Prostate gland (tissue), 2 donors: ENCODE measurements around the gene GAB4. TPM values are rescaled to one million over a fixed set of nuclear protein-coding genes. Genes with fewer than 3 reads are reported as not detected.

Experiments
- DNase-seq: peaks from one replicate; pipeline ENCODE4 v3.0.0-alpha.2; 2019; ENCODE audit warnings: low spot score
- H3K27ac ChIP-seq, 2 donors: fragments of 200-600 bp; sonication (generic); 2 replicates each; pipeline ENCODE4 v1.5.1; 2017 to 2019
- H3K27me3 ChIP-seq: fragments of 200-600 bp; sonication (generic); replicated peaks from 2 replicates; pipeline ENCODE4 v1.5.1; 2019; ENCODE audit not compliant: insufficient read depth
- H3K36me3 ChIP-seq, 2 donors: fragments of 200-600 bp; sonication (generic); 1 replicate in 1 of 2; 2 replicates in 1 of 2; pipeline versions ENCODE4 v1.5.1 to v1.8.1; 2017 to 2019
- H3K4me1 ChIP-seq: fragments of 200-600 bp; sonication (generic); replicated peaks from 2 replicates; pipeline ENCODE4 v1.5.1; 2019
- H3K4me3 ChIP-seq, 2 donors: fragments of 200-600 bp; sonication (generic); 2 replicates each; pipeline ENCODE4 v1.5.1; 2017 to 2019
- H3K9me3 ChIP-seq: fragments of 200-600 bp; sonication (generic); 2 replicates; pipeline ENCODE4 v1.5.1; 2017
- POLR2A ChIP-seq: fragments of 450-650 bp; IDR thresholded peaks from one replicate; pipeline ENCODE4 v1.6.1; 2016; ENCODE audit warnings: antibody characterized with exemption, mild to moderate bottlenecking
- POLR2AphosphoS5 ChIP-seq: sonication (generic); formaldehyde crosslinking; IDR thresholded peaks from one replicate; pipeline ENCODE4 v1.6.1; 2017; ENCODE audit warnings: antibody characterized with exemption
- WGBS: methylation state at CpG from one replicate; pipeline ENCODE4 v1.1.5; 2018; 5-methylcytosine and 5-hydroxymethylcytosine counted together
- intact Hi-C: fragments of 100-400 bp; cut with DNase I; formaldehyde crosslinking; loops from one replicate; pipeline ENCODE4 v1.14.2; 2022
- total RNA-seq, 2 donors: library from RNA; depleted of rRNA; stranded (reverse); fragments of >200 nt; gene quantifications; one replicate each; pipeline ENCODE4 v1.1.0, GENCODE V29; 2016
- TF ChIP-seq, protein P1 (sequence below), 4 experiments: fragments of 200-600 bp in 2 of 4; fragments of 450-650 bp in 2 of 4; sonication (generic) in 2 of 4; IDR thresholded peaks; 1 replicate in 3 of 4; 2 replicates in 1 of 4; pipeline ENCODE4 v1.5.1; 2016 to 2019; ENCODE audit warnings: antibody characterized with exemption in 4 of 4, mild to moderate bottlenecking in 2 of 4, moderate library complexity in 2 of 4

GAB4 gene
- total RNA-seq, 2 donors from 2014 or later: 3.4 TPM; not detected in 1

DNA sequence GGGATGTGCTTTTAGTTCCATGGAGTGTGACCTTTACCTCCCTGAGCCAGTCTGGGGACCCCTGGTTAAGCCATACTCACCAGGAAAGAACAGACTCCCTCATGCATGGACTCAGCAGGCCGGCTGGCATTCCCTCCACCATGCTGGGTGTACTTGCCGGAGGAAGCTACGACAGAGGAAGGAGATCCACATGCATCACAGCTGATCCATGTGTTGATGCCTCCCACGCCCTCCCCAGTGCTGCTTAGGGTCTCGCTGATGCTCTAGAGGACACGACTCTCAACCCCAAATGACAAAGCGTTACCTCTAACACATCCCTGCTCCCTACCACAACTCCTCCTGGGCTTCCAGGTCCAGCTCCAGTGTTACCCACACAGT, 39.8 kb downstream of the GAB4 start:
- Histone ChIP-seq H3K4me3 (no peak overlapping the region), H3K27ac (no peak overlapping the region), H3K36me3 (no peaks in the 10 kb centered on the region), H3K9me3 (no peaks in the 10 kb centered on the region), H3K27me3 (no peaks in the 10 kb centered on the region), H3K4me1 (no peaks in the 10 kb centered on the region)
- DNase-seq: no peak
- intact Hi-C loops: no loop called here
- TF ChIP-seq, protein P1, sequence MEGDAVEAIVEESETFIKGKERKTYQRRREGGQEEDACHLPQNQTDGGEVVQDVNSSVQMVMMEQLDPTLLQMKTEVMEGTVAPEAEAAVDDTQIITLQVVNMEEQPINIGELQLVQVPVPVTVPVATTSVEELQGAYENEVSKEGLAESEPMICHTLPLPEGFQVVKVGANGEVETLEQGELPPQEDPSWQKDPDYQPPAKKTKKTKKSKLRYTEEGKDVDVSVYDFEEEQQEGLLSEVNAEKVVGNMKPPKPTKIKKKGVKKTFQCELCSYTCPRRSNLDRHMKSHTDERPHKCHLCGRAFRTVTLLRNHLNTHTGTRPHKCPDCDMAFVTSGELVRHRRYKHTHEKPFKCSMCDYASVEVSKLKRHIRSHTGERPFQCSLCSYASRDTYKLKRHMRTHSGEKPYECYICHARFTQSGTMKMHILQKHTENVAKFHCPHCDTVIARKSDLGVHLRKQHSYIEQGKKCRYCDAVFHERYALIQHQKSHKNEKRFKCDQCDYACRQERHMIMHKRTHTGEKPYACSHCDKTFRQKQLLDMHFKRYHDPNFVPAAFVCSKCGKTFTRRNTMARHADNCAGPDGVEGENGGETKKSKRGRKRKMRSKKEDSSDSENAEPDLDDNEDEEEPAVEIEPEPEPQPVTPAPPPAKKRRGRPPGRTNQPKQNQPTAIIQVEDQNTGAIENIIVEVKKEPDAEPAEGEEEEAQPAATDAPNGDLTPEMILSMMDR (IDR thresholded peaks at IDR 0.05): no peak
- TF ChIP-seq POLR2A (no peak), POLR2AphosphoS5 (no peak)
- 86% methylated on average over 7 of the region's 7 CpGs for WGBS

DNA sequence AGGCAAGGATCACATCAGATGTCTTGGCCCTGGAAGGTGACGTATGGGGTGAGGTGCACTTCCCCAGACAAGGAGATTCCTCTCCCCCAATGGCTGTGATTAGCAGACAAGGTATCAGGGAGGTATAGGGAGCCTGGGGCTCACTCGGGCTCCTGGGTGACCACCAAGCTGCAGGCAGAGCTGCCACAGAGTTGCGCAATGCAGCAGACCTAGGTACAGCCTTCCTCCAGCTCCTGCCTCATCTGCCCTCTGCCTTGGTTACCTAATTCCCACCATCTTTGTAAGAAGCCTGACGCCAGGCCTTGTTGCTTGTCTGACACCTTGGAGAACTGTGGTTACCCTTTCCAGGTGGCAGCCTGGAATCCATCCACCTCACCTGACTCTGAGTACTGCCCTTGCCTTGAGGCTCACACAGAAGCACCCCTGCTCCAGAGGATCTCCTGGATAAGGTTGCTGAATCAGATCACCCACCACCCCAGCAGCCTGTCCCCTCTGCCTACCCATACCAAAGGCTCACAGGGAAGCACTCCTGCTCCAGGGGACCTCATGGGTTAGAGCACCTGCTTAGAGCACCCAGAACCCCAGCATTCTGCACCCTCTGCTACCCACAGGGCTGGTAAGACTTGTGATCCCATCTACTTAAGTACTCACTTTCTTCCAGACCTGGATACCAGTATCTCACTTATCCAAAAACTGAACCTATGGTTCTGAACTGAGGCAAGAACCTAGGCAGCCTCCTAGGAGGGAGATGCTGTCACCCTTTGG, 40.4 kb downstream of the GAB4 start:
- no peak for DNase-seq
- intact Hi-C loops: no loop called here
- no peaks in the 10 kb centered on the region for H3K4me1 ChIP-seq
- no peak overlapping the region for H3K4me3 ChIP-seq
- H3K27me3 ChIP-seq: no peaks in the 10 kb centered on the region
- H3K27ac ChIP-seq: no peak overlapping the region
- no peaks in the 10 kb centered on the region for H3K36me3 ChIP-seq
- TF ChIP-seq POLR2A (no peak), POLR2AphosphoS5 (no peak)
- TF ChIP-seq, protein P1 (IDR thresholded peaks at IDR 0.05): no peak
- no peaks in the 10 kb centered on the region for H3K9me3 ChIP-seq
- WGBS: 89% methylated on average over 3 of the region's 4 CpGs

DNA sequence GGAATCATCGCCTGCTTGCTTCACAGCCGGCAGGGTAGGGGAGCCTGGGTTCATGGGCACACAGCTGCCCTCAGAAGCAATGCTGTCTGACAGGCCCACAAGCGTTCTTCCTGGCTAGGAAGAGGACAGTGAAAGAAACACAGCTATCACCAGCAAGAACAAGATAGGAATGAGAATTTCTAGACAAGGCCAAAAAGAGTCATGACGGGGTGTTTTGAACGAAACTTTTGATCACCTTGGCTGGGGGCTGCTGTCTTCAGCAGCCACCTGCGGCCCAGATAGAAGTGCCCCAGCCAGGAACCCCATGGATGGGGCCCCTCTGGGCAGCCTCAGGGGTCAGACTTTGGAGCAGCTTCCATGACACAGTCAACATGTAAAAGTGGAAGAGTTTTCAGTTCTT, 41.8 kb downstream of the GAB4 start:
- Histone ChIP-seq H3K4me1 (no peaks in the 10 kb centered on the region), H3K27me3 (no peaks in the 10 kb centered on the region), H3K4me3 (no peak overlapping the region), H3K9me3 (no peaks in the 10 kb centered on the region), H3K36me3 (no peaks in the 10 kb centered on the region), H3K27ac (no peak overlapping the region)
- intact Hi-C loops: no loop called here
- no peak for DNase-seq
- TF ChIP-seq POLR2A (no peak), POLR2AphosphoS5 (no peak)
- TF ChIP-seq, protein P1 (IDR thresholded peaks at IDR 0.05): no peak
- WGBS: 89% methylated on average over 6 of the region's 6 CpGs

DNA sequence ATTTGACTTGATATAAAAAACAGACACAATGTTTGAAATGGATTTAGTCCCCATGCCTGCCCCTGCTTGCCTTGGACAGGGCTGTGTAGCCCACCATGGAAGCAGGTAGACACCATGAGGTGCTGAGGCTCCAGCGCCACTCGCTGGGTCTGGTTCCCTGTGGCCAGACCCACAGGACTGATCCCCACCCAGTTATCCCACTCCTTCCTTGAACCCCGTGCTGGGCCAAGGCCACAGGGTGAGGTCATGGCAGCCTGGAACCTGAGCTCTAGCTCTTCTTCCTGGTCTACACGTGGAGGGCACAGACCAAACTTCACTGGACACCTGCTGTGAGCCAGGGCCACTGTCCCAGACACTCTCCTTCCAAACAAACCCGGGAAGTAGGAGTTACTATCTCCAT, 42.5 kb downstream of the GAB4 start:
- no peaks in the 10 kb centered on the region for H3K4me1 ChIP-seq
- DNase-seq: no peak
- no peaks in the 10 kb centered on the region for H3K27me3 ChIP-seq
- H3K4me3 ChIP-seq: no peak overlapping the region
- H3K36me3 ChIP-seq: no peaks in the 10 kb centered on the region
- no peak overlapping the region for H3K27ac ChIP-seq
- intact Hi-C loops: no loop called here
- TF ChIP-seq POLR2AphosphoS5: no peak
- TF ChIP-seq POLR2A: no peak
- TF ChIP-seq, protein P1 (IDR thresholded peaks at IDR 0.05): no peak
- no peaks in the 10 kb centered on the region for H3K9me3 ChIP-seq
- WGBS: 83% methylated on average over 5 of the region's 5 CpGs

DNA sequence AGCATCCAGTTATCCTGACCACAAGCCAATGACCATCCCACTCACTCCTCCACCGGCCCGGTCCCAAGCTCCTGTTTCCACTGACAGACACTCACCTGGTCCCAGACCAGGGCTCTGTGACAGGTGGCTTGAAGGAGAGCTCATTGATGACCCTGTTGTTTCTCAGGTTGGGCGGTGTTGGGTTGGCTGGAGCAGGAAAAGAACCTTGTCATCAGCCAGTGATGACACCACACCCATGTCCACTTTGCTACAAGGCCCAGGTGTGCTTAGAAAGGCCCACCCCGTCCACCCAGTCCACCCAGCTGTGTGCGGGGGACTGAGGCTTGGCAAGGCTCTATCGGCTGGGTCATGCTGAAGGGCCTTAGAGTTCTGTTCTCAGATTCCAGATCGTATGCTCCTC, 42.9 kb downstream of the GAB4 start:
- Histone ChIP-seq H3K27me3 (no peaks in the 10 kb centered on the region), H3K4me1 (no peaks in the 10 kb centered on the region), H3K36me3 (no peaks in the 10 kb centered on the region), H3K9me3 (no peaks in the 10 kb centered on the region), H3K4me3 (no peak overlapping the region), H3K27ac (no peak overlapping the region)
- TF ChIP-seq, protein P1 (IDR thresholded peaks at IDR 0.05): no peak
- no peak for TF ChIP-seq POLR2AphosphoS5
- no peak for TF ChIP-seq POLR2A
- WGBS: 91% methylated on average over 7 of the region's 7 CpGs
- no peak for DNase-seq
- intact Hi-C loops: no loop called here
